Naive thymus-derived CD4-positive, alpha-beta T cell (primary cell): ENCODE data around the gene MGAT4A. TPM values are rescaled to one million over a fixed set of nuclear protein-coding genes. Genes with fewer than 3 reads are reported as not detected.

ENCODE experiments used
- ATAC-seq: fragments of 150-1000 bp; cut with Tn5 transposase; 2 replicates; pipeline ENCODE4 v1.10.0; 2021; ENCODE audit warnings: mild to moderate bottlenecking, moderate library complexity
- CTCF ChIA-PET: fragments of 350-600 bp; sonication (Branson Sonifier 250); formaldehyde crosslinking; loops from one replicate; lab custom pipeline; 2021; ENCODE audit warnings: antibody characterized with exemption; lab: Charles Lee
- POLR2A ChIA-PET: fragments of 350-600 bp; sonication (Branson Sonifier 250); formaldehyde crosslinking; loops from one replicate; lab custom pipeline; 2021; ENCODE audit warnings: antibody characterized with exemption, inconsistent platforms; lab: Charles Lee
- DNase-seq, 9 donors: peaks; one replicate each; pipeline versions ENCODE4 v3.0.0 to v3.0.0-alpha.2; 2020 to 2022; ENCODE audit warnings: mixed read lengths in 1 of 9
- H3K27ac ChIP-seq: one replicate; pipeline ENCODE4 v1.7.0; 2013; ENCODE audit warnings: mild to moderate bottlenecking, low read depth, low read length, moderate library complexity
- H3K27me3 ChIP-seq, 2 donors: one replicate each; pipeline ENCODE4 v1.7.0; 2013; ENCODE audit warnings: low read length in 2 of 2, mild to moderate bottlenecking in 2 of 2, moderate library complexity in 2 of 2; ENCODE audit not compliant: control insufficient read depth in 2 of 2, insufficient read depth in 2 of 2
- H3K36me3 ChIP-seq, 3 experiments: 1 replicate in 2 of 3; 2 replicates in 1 of 3; pipeline ENCODE4 v1.7.0; 2013; ENCODE audit warnings: low read length in 3 of 3, mild to moderate bottlenecking in 3 of 3, moderate library complexity in 1 of 3; ENCODE audit not compliant: insufficient read depth in 3 of 3, control insufficient read depth in 2 of 3
- H3K4me1 ChIP-seq, 2 donors: one replicate each; pipeline ENCODE4 v1.7.0; 2013; ENCODE audit warnings: low read length in 2 of 2, mild to moderate bottlenecking in 2 of 2, moderate library complexity in 1 of 2; ENCODE audit not compliant: control insufficient read depth in 2 of 2, insufficient read depth in 2 of 2
- H3K4me3 ChIP-seq: 2 replicates; pipeline ENCODE4 v1.7.0; 2013; ENCODE audit warnings: mild to moderate bottlenecking, low read length
- H3K9me3 ChIP-seq, 3 experiments: 1 replicate in 2 of 3; 2 replicates in 1 of 3; pipeline ENCODE4 v1.7.0; 2013; ENCODE audit warnings: low read length in 3 of 3; ENCODE audit not compliant: control insufficient read depth in 2 of 3
- H3K27ac Mint-ChIP-seq, 9 donors: one replicate each; pipeline ENCODE4 v1.8.0; 2020 to 2022; ENCODE audit warnings: mixed read lengths in 9 of 9, mild to moderate bottlenecking in 8 of 9, moderate library complexity in 5 of 9, inconsistent platforms in 2 of 9
- H3K27me3 Mint-ChIP-seq, 5 donors: one replicate each; pipeline ENCODE4 v1.8.0; 2021 to 2022; ENCODE audit warnings: mixed read lengths in 5 of 5, mild to moderate bottlenecking in 1 of 5
- H3K36me3 Mint-ChIP-seq, 5 donors: one replicate each; pipeline ENCODE4 v1.8.0; 2020 to 2022; ENCODE audit warnings: mixed read lengths in 5 of 5, mild to moderate bottlenecking in 3 of 5, inconsistent platforms in 1 of 5
- H3K4me1 Mint-ChIP-seq, 7 donors: one replicate each; pipeline ENCODE4 v1.8.0; 2020 to 2022; ENCODE audit warnings: mixed read lengths in 7 of 7, mild to moderate bottlenecking in 3 of 7, inconsistent platforms in 1 of 7
- H3K4me3 Mint-ChIP-seq, 10 donors: one replicate each; pipeline ENCODE4 v1.8.0; 2020 to 2022; ENCODE audit warnings: mild to moderate bottlenecking in 10 of 10, mixed read lengths in 10 of 10, moderate library complexity in 6 of 10, inconsistent platforms in 2 of 10
- H3K9me3 Mint-ChIP-seq, 11 donors: one replicate each; pipeline ENCODE4 v1.8.0; 2020 to 2022; ENCODE audit warnings: mixed read lengths in 11 of 11, mild to moderate bottlenecking in 4 of 11, inconsistent platforms in 1 of 11, moderate library complexity in 1 of 11
- intact Hi-C, 2 donors: fragments of 100-400 bp; cut with micrococcal nuclease; formaldehyde crosslinking; loops; one replicate each; pipeline ENCODE4 v1.15.1; 2023
- polyA plus RNA-seq, 2 donors: library from polyadenylated mRNA; unstranded; fragments of 300-500 nt; fragmentation: Illumina TruSeq; gene quantifications; one replicate each; pipeline ENCODE4 v1.2.3, GENCODE V29; 2021
- total RNA-seq, 6 experiments: library from RNA in 5 of 6; stranded (reverse) in 5 of 6; gene quantifications; 1 replicate in 5 of 6; 2 replicates in 1 of 6; pipeline ENCODE4 v1.2.3 and lab custom pipeline; 2021 to 2026

MGAT4A gene
- total and polyA plus RNA-seq, 7 experiments from 2014 or later, result 125 to 349 (median 262) TPM

DNA sequence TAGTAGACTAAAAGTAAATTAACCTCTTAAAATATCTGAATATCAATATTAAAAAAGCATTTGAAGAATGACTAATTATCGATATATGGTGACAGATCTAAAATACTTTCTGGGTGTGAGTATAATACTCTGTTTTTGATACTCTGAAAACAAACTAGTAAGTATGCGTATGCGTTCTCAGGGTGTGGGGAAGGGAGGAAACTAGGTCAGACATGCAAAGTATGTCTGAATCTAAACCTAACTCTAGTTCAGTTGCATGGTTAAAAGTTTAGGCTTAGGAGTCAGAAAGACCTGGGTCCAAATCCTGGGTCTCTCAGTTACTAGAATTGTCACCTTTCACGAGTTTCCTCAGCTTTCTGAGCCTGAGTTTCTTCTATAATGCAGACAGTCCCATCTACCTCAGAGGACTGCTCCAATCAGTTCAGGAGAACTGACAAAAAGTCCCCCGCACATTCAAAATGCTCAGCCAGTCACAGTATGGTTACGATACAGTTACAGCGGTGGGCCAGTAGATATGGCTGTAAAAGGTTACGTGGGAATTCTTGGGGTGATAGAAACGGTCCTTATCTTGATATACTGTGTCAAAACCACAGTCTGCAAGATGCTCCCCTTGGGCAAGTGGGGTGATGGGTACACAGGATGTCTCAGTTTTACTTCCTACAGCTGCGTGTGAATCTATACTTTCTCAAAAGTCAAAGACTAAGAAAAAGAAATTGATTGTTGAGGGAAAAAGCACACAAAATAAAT, 93.4 kb downstream of the MGAT4A start:
- H3K36me3 Mint-ChIP-seq, result peaks cover 14 to 44% (median 36%) of the 10 kb centered on the region in 5 donors
- peaks cover 19 to 56% (median 45%) of the 10 kb centered on the region in 7 donors for H3K4me1 Mint-ChIP-seq
- peaks cover 33 to 46% of the 10 kb centered on the region in 2 donors for H3K4me1 ChIP-seq
- peak; percentile 90 for ATAC-seq
- peak overlapping the region; percentile 68 to 98 (median 88) for H3K27ac Mint-ChIP-seq
- no peaks in the 10 kb centered on the region for H3K9me3 Mint-ChIP-seq
- peak overlapping the region; percentile 49 to 83 (median 68) for H3K4me3 Mint-ChIP-seq
- intact Hi-C loops, result loop anchor here (2.0 to 10.0 kb wide), 2 partner anchors 17 to 537 kb away; no protein-coding TSS in a partner anchor
- ChIA-PET POLR2A (interaction anchor here (0.8 to 1.3 kb wide), 3 partner anchors 12 to 79 kb away, joined by 3 to 4 read pairs (median 3); no protein-coding TSS in a partner anchor), CTCF (interaction anchor here (2.4 kb wide), 1 partner anchor 12 kb away, joined by 8 read pairs; no protein-coding TSS in a partner anchor)
- DNase-seq, result peak in 8 of 9 donors; percentile 33 to 73 (median 46)
- peak overlapping the region; percentile 3 for H3K4me3 ChIP-seq
- no peaks in the 10 kb centered on the region for H3K27me3 Mint-ChIP-seq
- no peaks in the 10 kb centered on the region for H3K27me3 ChIP-seq
- peaks cover 25 to 71% (median 36%) of the 10 kb centered on the region in 3 experiments for H3K36me3 ChIP-seq
- H3K27ac ChIP-seq, result peak overlapping the region; percentile 69
- H3K9me3 ChIP-seq, result no peaks in the 10 kb centered on the region

DNA sequence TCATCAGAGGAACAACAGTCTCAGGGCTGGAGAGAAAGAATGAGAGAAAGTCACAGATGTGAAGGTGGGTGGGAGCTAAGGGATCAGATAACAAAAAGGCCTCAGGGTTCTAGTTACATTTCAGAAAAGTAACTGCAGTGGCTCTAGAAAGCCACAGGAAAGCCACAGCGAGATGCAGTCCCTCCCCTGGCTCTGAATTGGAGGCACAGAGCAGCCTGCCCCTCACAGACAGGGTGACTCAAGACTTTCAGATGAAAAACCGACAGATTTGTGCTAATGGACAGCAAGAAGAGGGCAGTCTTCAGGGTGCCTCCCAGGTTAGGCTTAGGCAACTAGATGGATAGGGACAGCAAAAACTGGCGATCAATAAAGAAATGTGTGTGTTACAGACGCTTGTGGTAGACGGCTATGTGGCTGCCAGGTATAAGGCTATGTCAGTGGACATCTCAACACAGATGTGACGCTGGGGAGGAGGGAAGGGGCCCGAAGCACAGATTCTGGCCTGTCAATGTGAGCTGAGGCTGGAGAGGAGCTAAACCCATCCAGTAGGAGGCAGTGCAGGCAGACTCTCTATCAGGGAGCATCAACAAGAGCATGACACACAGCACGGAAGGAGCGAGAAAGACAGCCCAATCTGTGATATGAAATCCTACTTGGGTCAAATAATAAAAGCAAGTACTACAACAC, 96.4 kb downstream of the MGAT4A start:
- H3K36me3 ChIP-seq, result peaks cover 27 to 74% (median 27%) of the 10 kb centered on the region in 3 experiments
- H3K27ac Mint-ChIP-seq, result peak overlapping the region; percentile 84 to 97 (median 93)
- H3K9me3 ChIP-seq, result no peaks in the 10 kb centered on the region
- no peak overlapping the region for H3K4me3 ChIP-seq
- no peaks in the 10 kb centered on the region for H3K27me3 Mint-ChIP-seq
- DNase-seq (peak in 5 of 9 donors; percentile 26 to 64 (median 38)), ATAC-seq (peak; percentile 63)
- POLR2A ChIA-PET, result interaction anchor here (0.9 kb wide), 1 partner anchor 67 kb away, joined by 3 read pairs; no protein-coding TSS in a partner anchor
- H3K27me3 ChIP-seq, result no peaks in the 10 kb centered on the region
- no peaks in the 10 kb centered on the region for H3K9me3 Mint-ChIP-seq
- H3K27ac ChIP-seq, result peak overlapping the region; percentile 56
- intact Hi-C loops, result loop anchor here in 1 of 2 donors (10.0 kb wide), 1 partner anchor 540 kb away; no protein-coding TSS in a partner anchor
- H3K4me3 Mint-ChIP-seq, result peak overlapping the region in 9 of 10 donors; percentile 26 to 73 (median 68)
- peaks cover 22 to 53% (median 38%) of the 10 kb centered on the region in 7 donors for H3K4me1 Mint-ChIP-seq
- H3K36me3 Mint-ChIP-seq, result peaks cover 21 to 51% (median 41%) of the 10 kb centered on the region in 5 donors
- H3K4me1 ChIP-seq, result peaks cover 33 to 46% of the 10 kb centered on the region in 2 donors
- CTCF ChIA-PET, result interaction anchor here (0.6 kb wide), 1 partner anchor 646 kb away, joined by 4 read pairs; no protein-coding TSS in a partner anchor

DNA sequence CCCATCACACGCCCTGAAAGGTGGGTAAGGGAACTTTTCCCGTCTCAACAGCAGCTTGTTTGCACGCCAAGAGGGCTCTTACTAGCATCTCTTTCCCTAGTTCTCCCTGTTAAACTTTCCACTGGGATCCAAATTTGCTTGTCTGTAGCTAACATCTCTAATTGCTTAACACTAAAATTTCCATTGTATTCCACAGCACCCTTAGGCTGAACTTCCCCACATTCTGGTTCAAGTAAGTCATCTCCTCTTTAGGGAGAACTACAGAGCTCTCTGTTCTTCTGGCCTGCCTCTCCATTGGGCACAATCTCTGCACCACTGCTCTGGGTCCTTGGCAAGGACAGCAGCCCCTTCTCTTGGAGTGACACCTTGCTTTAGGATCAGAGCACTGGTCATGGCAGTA, 98.6 kb downstream of the MGAT4A start:
- no peaks in the 10 kb centered on the region for H3K9me3 Mint-ChIP-seq
- Histone ChIP-seq H3K9me3 (no peaks in the 10 kb centered on the region), H3K4me1 (peaks cover 17 to 34% of the 10 kb centered on the region in 2 donors), H3K36me3 (peaks cover 17 to 76% (median 25%) of the 10 kb centered on the region in 3 experiments), H3K27ac (no peak overlapping the region), H3K4me3 (no peak overlapping the region), H3K27me3 (no peaks in the 10 kb centered on the region)
- H3K36me3 Mint-ChIP-seq, result peaks cover 21 to 53% (median 38%) of the 10 kb centered on the region in 5 donors
- intact Hi-C loops, result loop anchor here in 1 of 2 donors (10.0 kb wide), 1 partner anchor 542 kb away; no protein-coding TSS in a partner anchor
- DNase-seq, result no peak
- H3K27ac Mint-ChIP-seq, result peak overlapping the region in 8 of 9 donors; percentile 26 to 93 (median 76)
- no peaks in the 10 kb centered on the region for H3K27me3 Mint-ChIP-seq
- ChIA-PET POLR2A (interaction anchor here (0.6 kb wide), 1 partner anchor 97 kb away, joined by 6 read pairs; no protein-coding TSS in a partner anchor), CTCF (interaction anchor here (0.8 kb wide), 1 partner anchor 13 kb away, joined by 3 read pairs; no protein-coding TSS in a partner anchor)
- H3K4me1 Mint-ChIP-seq, result peaks cover 21 to 46% (median 35%) of the 10 kb centered on the region in 7 donors
- no peak overlapping the region for H3K4me3 Mint-ChIP-seq
- no peak for ATAC-seq

DNA sequence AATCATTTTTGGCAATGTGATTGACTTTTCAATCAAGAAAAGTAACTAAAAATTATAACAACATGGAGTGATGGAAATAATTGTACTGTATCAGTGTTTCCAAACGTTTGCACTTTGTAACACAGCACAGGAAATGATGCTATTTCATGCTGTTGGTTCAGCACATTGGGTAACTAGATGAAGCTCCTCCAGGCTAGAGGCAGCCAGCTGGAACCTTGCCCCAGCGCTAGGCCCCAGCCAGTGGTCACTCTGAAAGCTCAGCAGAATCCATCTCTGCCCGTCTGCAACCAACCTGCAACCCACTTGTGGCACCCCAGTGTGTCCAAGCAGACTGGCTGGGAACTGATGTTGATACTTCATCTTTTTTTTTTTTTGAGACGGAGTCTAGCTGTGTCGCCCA, 107.3 kb downstream of the MGAT4A start:
- H3K4me1 ChIP-seq, result no peaks in the 10 kb centered on the region
- Mint-ChIP-seq H3K4me1 (peaks cover 12 to 57% (median 28%) of the 10 kb centered on the region in 7 donors), H3K27me3 (no peaks in the 10 kb centered on the region), H3K9me3 (no peaks in the 10 kb centered on the region), H3K4me3 (no peak overlapping the region), H3K36me3 (peaks cover 0 to 41% (median 23%) of the 10 kb centered on the region in 5 donors), H3K27ac (peak overlapping the region in 5 of 9 donors; percentile 43 to 87 (median 61))
- H3K4me3 ChIP-seq, result no peak overlapping the region
- DNase-seq (no peak), ATAC-seq (no peak)
- intact Hi-C loops, result loop anchor here in 1 of 2 donors (2.0 kb wide), 1 partner anchor 15 kb away; the partner anchor contains the start of genes COA5 and UNC50
- H3K9me3 ChIP-seq, result no peaks in the 10 kb centered on the region
- peaks cover 9 to 48% (median 9%) of the 10 kb centered on the region in 3 experiments for H3K36me3 ChIP-seq
- no peaks in the 10 kb centered on the region for H3K27me3 ChIP-seq
- H3K27ac ChIP-seq, result no peak overlapping the region
- CTCF ChIA-PET, result interaction anchor here (0.6 kb wide), 1 partner anchor 57 kb away, joined by 4 read pairs; no protein-coding TSS in a partner anchor
- POLR2A ChIA-PET, result interaction anchor here (1.0 kb wide), 1 partner anchor 108 kb away, joined by 4 read pairs; no protein-coding TSS in a partner anchor

DNA sequence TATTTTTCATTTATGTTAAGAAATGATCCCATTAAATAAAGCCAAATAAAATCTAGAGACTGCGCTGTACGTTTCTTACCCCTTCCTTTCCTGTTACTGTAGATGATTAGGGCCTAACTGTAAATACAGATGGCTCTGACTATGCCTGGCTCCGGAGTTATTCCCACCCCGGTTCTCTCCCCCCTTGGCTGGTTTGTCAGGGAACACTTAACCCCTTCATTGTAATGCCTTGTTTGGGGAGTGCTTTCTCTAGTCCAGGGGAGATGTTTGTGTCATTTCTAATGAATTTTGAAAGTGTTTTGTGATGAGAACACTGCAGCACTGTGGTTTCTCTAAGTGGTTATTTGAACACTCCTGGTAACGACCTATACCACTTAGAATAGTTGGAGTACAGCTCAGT, 113.8 kb downstream of the MGAT4A start:
- ATAC-seq, result no peak
- Mint-ChIP-seq H3K27ac (peak overlapping the region in 8 of 9 donors; percentile 43 to 98 (median 85)), H3K4me1 (peaks cover 19 to 67% (median 43%) of the 10 kb centered on the region in 7 donors), H3K9me3 (peaks cover 0 to 12% (median 0%) of the 10 kb centered on the region in 11 donors), H3K36me3 (peaks cover 17 to 56% (median 45%) of the 10 kb centered on the region in 5 donors), H3K27me3 (no peaks in the 10 kb centered on the region), H3K4me3 (peak overlapping the region in 2 of 10 donors; percentile 32 to 65)
- Histone ChIP-seq H3K27ac (no peak overlapping the region), H3K27me3 (no peaks in the 10 kb centered on the region), H3K4me3 (no peak overlapping the region), H3K36me3 (peaks cover 6 to 59% (median 13%) of the 10 kb centered on the region in 3 experiments), H3K4me1 (no peaks in the 10 kb centered on the region), H3K9me3 (no peaks in the 10 kb centered on the region)
- ChIA-PET CTCF (interaction anchor here (1.1 kb wide), 1 partner anchor 220 kb away, joined by 3 read pairs; no protein-coding TSS in a partner anchor), POLR2A (interaction anchor here (0.8 to 1.3 kb wide), 2 partner anchors 9 to 113 kb away, joined by 3 to 4 read pairs; no protein-coding TSS in a partner anchor)
- peak in 1 of 9 donors; percentile 25 for DNase-seq
- intact Hi-C loops, result no loop called here
